ENCODE data around the gene PPM1G.
A peak's percentile ranks its signal among the peaks of the same experiment; 100 is the strongest.

PPM1G gene

GRCh38 chr2:27369471-27370025 is 39.8 kb downstream of the PPM1G start:
- H3K9me3 ChIP-seq: no peaks in the 10 kb centered on the region
- H3K4me3 ChIP-seq (ENCODE audit: low read depth, low read length): peak overlapping the region; percentile 99
- TF ChIP-seq CTCF (IDR thresholded peaks at IDR 0.05; ENCODE audit: low read depth, low read length): no peak
- no peaks in the 10 kb centered on the region for H3K27me3 ChIP-seq
- no peaks in the 10 kb centered on the region; the same call in 1 of the 2 replicates for H3K4me1 ChIP-seq
- H3K36me3 ChIP-seq: peaks cover 53% of the 10 kb centered on the region
- DNase-seq: no peak

GRCh38 chr2:27363933-27364332 is 45.5 kb downstream of the PPM1G start:
- Histone ChIP-seq H3K4me3 (ENCODE audit: low read depth, low read length) (no peak overlapping the region), H3K36me3 (peaks cover 53% of the 10 kb centered on the region), H3K4me1 (no peaks in the 10 kb centered on the region), H3K9me3 (no peaks in the 10 kb centered on the region), H3K27me3 (no peaks in the 10 kb centered on the region)
- TF ChIP-seq CTCF (IDR thresholded peaks at IDR 0.05; ENCODE audit: low read depth, low read length): no peak
- no peak for DNase-seq

- H3K9me3 ChIP-seq: no peaks in the 10 kb centered on the region
- peaks cover 45% of the 10 kb centered on the region for H3K36me3 ChIP-seq
- no peak for TF ChIP-seq CTCF (IDR thresholded peaks at IDR 0.05; ENCODE audit: low read depth, low read length)
- no peaks in the 10 kb centered on the region for H3K4me1 ChIP-seq
- no peak for DNase-seq
- no peak overlapping the region for H3K4me3 ChIP-seq (ENCODE audit: low read depth, low read length)
- H3K27me3 ChIP-seq: no peaks in the 10 kb centered on the region
Observed at GRCh38 chr2:27362678-27363420, 46.5 kb downstream of the PPM1G start.

GRCh38 chr2:27356382-27357181 is 52.8 kb downstream of the PPM1G start, which contains the start of gene GTF3C2:
Gene GTF3C2, minus strand, starts transcription at chr2:27356764. Its CDS starts 13,210 bp downstream, at chr2:27343554.
- no peaks in the 10 kb centered on the region for H3K9me3 ChIP-seq

GRCh38 chr2:27356056-27356381 is 53.4 kb downstream of the PPM1G start:
- Histone ChIP-seq H3K36me3 (no peaks in the 10 kb centered on the region; the same call in 1 of the 2 replicates), H3K4me1 (no peaks in the 10 kb centered on the region), H3K27me3 (no peaks in the 10 kb centered on the region), H3K9me3 (no peaks in the 10 kb centered on the region), H3K4me3 (ENCODE audit: low read depth, low read length) (peak overlapping the region; percentile 97)
- peak; percentile 60 for DNase-seq
- TF ChIP-seq CTCF (IDR thresholded peaks at IDR 0.05; ENCODE audit: low read depth, low read length): no peak

More at GRCh38 chr2:27356382-27357181, 52.8 kb downstream of the PPM1G start, which contains the start of gene GTF3C2:
- Histone ChIP-seq H3K4me3 (ENCODE audit: low read depth, low read length) (peak within 1 kb of the TSS; percentile 97), H3K4me1 (no peaks in the 10 kb centered on the region), H3K27me3 (no peaks in the 10 kb centered on the region), H3K36me3 (no peaks in the 10 kb centered on the region; the same call in 1 of the 2 replicates)
- peak; percentile 97 for DNase-seq
- TF ChIP-seq CTCF (IDR thresholded peaks at IDR 0.05; ENCODE audit: low read depth, low read length): no peak

All from BE2C (cell line).